GM19193 (cell line): ENCODE results near the gene GRIPAP1.

Experiments
- POLR2A ChIP-seq: IDR thresholded peaks from 4 replicates; pipeline ENCODE4 v1.6.1; 2011; ENCODE audit not compliant: insufficient read depth, insufficient read length; ENCODE audit errors: extremely low read depth

GRIPAP1 gene

GRCh38 chrX:48923771-48924170 is 78.3 kb downstream of the GRIPAP1 start:
- TF ChIP-seq POLR2A, result no peak
